ENCODE data around the gene BOLA1.

Gene BOLA1

GRCh38 chr1:149940427-149940826, 41.1 kb downstream of the BOLA1 start:
- TF ChIP-seq CTCF (IDR thresholded peaks at IDR 0.05; ENCODE audit: low read depth, low read length) = no peak
- no peak overlapping the region for H3K4me3 ChIP-seq (ENCODE audit: low read depth, low read length)

DNA sequence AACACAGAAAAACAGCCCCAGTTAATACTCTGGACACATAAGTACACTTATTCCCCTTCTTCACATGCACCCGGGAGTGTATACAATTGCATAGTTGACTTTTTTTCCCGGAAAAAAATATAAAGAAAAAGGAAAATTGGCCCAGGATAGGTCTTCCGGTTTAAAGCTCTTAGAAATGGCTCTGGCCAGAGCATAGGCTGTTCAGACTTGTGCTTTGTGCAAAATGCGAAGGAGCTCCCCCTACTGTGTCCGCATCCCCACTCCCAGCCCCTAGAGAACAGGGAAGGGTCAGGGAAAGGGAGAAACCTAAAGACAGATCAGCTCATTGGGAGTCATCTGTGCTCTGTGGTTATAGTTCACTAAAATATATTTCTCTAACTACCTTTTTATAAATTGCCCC, 42.8 kb downstream of the BOLA1 start:
- H3K4me3 ChIP-seq (ENCODE audit: low read depth, low read length) = no peak overlapping the region
- TF ChIP-seq CTCF (IDR thresholded peaks at IDR 0.05; ENCODE audit: low read depth, low read length) = peak; percentile 26; the same call in 1 of the 2 replicates

- H3K4me3 ChIP-seq (ENCODE audit: low read depth, low read length) = no peak overlapping the region
- no peak for TF ChIP-seq CTCF (IDR thresholded peaks at IDR 0.05; ENCODE audit: low read depth, low read length)
Measured at GRCh38 chr1:149942885-149943284, 43.5 kb downstream of the BOLA1 start.

DNA sequence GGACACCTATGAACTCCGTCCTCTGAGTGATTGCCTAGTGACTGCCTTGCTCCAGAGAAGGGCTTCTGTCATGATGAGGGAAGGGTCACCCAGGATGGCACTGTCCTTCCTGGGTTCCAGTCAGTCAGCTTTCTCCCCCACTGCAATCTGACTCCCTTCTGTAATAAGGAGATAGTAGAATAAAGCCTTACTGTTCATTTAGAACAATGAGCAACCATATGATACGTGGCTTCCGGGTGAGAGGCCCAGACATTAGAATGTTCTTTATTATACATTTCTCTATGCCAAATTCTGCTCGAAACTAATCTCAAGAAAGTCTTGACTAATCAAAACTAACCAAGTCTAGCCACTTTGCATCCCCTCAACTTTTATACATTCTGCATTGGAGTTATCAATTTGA, 45.8 kb downstream of the BOLA1 start:
- TF ChIP-seq CTCF (IDR thresholded peaks at IDR 0.05; ENCODE audit: low read depth, low read length) = no peak
- no peak overlapping the region for H3K4me3 ChIP-seq (ENCODE audit: low read depth, low read length)

GRCh38 chr1:149949911-149950310, 50.5 kb downstream of the BOLA1 start:
- no peak overlapping the region for H3K4me3 ChIP-seq (ENCODE audit: low read depth, low read length)
- no peak for TF ChIP-seq CTCF (IDR thresholded peaks at IDR 0.05; ENCODE audit: low read depth, low read length)

All from WI38 (cell line).